ENCODE results near the gene GBA2.

Gene GBA2

DNA sequence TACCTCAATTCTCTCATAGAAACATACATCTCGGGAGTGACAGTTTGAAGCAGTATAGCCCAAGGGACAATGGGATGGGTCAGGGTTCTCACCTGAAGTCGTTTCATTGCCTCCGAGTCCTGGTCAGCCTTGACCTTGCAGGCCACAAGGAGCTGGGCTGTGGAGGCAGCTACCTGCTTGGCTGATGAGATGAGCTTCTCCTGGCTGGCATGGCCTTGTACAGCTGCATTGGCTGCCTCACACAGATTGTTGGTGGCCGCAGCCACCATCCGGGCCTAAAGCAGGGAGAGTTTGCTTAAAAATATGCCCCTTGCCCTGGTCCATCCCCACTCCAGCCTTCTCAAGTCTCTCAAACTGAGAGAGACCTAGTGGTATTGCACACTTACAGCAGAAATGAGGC is 50.8 kb downstream of the GBA2 start:
- H3K4me1 ChIP-seq (ENCODE audit: control insufficient read depth, low read depth, low read length), result no peaks in the 10 kb centered on the region
- H3K9ac ChIP-seq (ENCODE audit: low read length), result no peak overlapping the region
- no peak overlapping the region for H3K4me3 ChIP-seq (ENCODE audit: low read length)
- peaks cover 63% of the 10 kb centered on the region for H3K36me3 ChIP-seq (ENCODE audit: control insufficient read depth, low read depth, low read length)
- no peaks in the 10 kb centered on the region for H3K9me3 ChIP-seq (ENCODE audit: control insufficient read depth, low read depth, low read length)
- no peak overlapping the region for H3K27ac ChIP-seq (ENCODE audit: low read length)
- H3K27me3 ChIP-seq (ENCODE audit: control insufficient read depth, insufficient read depth, low read length), result no peaks in the 10 kb centered on the region

DNA sequence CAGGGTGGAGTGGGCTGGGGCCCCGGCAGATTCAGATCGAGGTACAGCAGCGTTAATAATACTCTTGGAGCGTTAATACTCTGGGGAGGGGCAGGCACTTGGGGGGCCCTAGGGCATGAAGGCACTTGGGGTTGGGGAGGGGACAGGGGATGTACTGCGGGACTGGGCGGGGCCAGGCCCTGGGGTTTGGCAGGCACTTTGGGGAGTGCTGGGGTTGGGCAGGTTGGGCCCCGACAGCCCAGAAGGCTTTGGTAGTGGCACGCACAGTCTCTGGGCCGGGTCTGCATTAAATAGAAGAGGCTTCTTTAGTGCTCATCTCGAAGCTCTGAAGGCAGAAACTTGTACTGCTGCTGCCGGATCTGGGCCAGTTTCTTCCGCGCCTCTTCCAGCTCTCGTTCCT is 51.5 kb downstream of the GBA2 start:
- no peak overlapping the region for H3K4me3 ChIP-seq (ENCODE audit: low read length)
- H3K4me1 ChIP-seq (ENCODE audit: control insufficient read depth, low read depth, low read length), result no peaks in the 10 kb centered on the region
- H3K27ac ChIP-seq (ENCODE audit: low read length), result no peak overlapping the region
- H3K9ac ChIP-seq (ENCODE audit: low read length), result no peak overlapping the region
- H3K9me3 ChIP-seq (ENCODE audit: control insufficient read depth, low read depth, low read length), result no peaks in the 10 kb centered on the region
- no peaks in the 10 kb centered on the region for H3K27me3 ChIP-seq (ENCODE audit: control insufficient read depth, insufficient read depth, low read length)
- H3K36me3 ChIP-seq (ENCODE audit: control insufficient read depth, low read depth, low read length), result peaks cover 55% of the 10 kb centered on the region

DNA sequence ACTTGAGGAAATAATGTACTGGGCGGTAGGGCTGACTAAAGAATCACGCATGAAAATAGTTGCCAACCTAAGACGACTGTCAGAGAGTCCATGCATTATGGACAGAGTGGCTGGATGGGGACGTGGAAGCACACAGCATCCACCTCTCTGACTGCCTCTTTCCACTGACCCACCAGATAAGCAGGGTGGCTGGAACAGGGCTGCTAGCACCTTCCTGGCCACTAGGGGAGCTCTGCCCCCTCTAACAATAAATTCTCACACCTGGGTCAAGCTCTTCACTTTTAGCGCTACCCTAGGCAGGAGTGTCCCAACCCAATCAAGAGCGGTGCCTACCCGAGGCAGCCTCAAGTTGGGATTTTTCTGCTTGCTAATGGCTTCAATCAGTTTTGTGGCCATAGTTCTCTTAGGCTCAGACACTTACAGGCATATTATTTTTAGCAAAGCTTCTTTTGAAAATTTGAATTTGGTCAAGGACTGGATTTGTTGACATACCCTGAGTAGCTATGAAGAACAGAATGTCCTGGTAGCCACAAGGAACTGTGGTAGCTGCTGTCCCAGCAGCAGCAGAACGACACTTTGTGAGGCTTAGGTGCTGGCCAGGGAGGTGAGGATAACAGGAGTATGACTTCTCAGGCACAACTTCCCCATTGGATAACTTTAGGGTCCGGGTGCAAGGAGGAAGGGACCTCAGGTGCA is 52.4 kb downstream of the GBA2 start:
- H3K9me3 ChIP-seq (ENCODE audit: control insufficient read depth, low read depth, low read length), result no peaks in the 10 kb centered on the region
- H3K4me3 ChIP-seq (ENCODE audit: low read length), result no peak overlapping the region
- peaks cover 49% of the 10 kb centered on the region for H3K36me3 ChIP-seq (ENCODE audit: control insufficient read depth, low read depth, low read length)
- H3K4me1 ChIP-seq (ENCODE audit: control insufficient read depth, low read depth, low read length), result no peaks in the 10 kb centered on the region
- H3K27me3 ChIP-seq (ENCODE audit: control insufficient read depth, insufficient read depth, low read length), result no peaks in the 10 kb centered on the region
- H3K9ac ChIP-seq (ENCODE audit: low read length), result no peak overlapping the region
- no peak overlapping the region for H3K27ac ChIP-seq (ENCODE audit: low read length)

DNA sequence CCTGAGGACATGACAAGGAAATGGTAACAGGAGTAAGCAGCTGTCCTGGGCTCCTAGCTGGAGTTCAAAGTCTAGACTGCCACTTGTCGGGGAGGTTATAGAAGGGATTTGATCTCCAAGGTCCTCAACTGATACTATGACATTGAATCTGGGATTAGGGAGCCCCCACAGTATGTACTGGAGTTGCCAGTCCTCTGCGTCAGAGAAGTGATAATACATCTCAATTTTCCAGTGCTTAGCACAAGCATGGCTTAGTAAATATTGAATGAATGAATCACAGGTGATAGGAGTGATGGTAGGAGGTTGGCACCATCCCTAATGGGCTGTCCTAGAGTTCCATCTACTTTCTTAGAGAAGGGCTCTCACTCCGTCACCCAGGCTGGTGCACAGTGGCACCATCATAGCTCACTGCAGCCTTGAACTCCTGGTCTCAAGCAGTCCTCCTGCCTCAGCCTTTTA is 53.1 kb downstream of the GBA2 start:
- Histone ChIP-seq H3K9ac (ENCODE audit: low read length) (no peak overlapping the region), H3K9me3 (ENCODE audit: control insufficient read depth, low read depth, low read length) (no peaks in the 10 kb centered on the region), H3K27ac (ENCODE audit: low read length) (no peak overlapping the region), H3K4me3 (ENCODE audit: low read length) (no peak overlapping the region), H3K36me3 (ENCODE audit: control insufficient read depth, low read depth, low read length) (peaks cover 42% of the 10 kb centered on the region), H3K4me1 (ENCODE audit: control insufficient read depth, low read depth, low read length) (no peaks in the 10 kb centered on the region), H3K27me3 (ENCODE audit: control insufficient read depth, insufficient read depth, low read length) (no peaks in the 10 kb centered on the region)

DNA sequence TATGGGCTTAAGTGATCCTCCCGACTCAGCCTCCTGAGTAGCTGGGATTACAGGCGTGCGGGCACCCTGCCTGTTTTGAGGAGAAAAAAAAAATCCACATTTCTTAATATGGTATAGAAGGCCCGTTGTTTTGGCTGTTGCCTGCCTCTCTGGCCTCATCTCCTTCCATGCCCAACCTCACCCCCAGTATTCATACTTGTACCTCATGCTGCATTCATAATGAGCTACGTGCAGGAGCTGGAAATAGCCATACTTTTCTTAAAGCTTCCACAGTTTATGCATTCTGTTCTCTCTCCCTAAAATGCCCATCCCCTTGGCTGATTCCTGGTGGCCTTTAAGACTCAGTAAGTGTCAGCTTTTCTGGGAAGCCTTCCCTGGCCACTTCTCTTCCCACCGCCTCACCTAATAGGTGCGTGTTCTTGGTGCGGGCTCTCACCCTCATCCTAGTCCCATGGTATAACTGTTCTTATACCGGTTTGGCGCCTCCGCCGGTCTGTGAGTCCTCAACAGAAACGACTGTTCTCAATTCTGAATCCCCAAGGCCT is 57.2 kb downstream of the GBA2 start:
- peak overlapping the region; percentile 76 for H3K4me3 ChIP-seq (ENCODE audit: low read length)
- no peaks in the 10 kb centered on the region for H3K27me3 ChIP-seq (ENCODE audit: control insufficient read depth, insufficient read depth, low read length)
- no peak overlapping the region for H3K27ac ChIP-seq (ENCODE audit: low read length)
- peaks cover 8% of the 10 kb centered on the region for H3K36me3 ChIP-seq (ENCODE audit: control insufficient read depth, low read depth, low read length)
- no peak overlapping the region for H3K9ac ChIP-seq (ENCODE audit: low read length)
- no peaks in the 10 kb centered on the region for H3K9me3 ChIP-seq (ENCODE audit: control insufficient read depth, low read depth, low read length)
- H3K4me1 ChIP-seq (ENCODE audit: control insufficient read depth, low read depth, low read length), result peaks cover 4% of the 10 kb centered on the region

DNA sequence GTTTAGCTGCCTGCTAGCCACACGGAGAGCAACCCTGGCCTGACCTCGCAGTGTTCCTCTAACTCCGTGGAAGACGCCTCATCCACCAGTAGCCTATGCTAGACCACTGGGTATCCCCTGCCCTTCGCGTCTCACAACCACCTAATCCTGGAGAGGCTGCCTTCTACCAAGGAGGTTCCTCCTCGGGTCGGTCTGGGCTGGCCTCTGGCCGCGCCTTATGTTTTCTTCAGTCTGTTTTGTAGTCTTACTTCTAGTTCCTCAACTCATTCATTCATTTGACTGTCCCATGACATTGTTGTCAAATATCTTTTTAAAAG is 57.7 kb downstream of the GBA2 start:
- Histone ChIP-seq H3K9ac (ENCODE audit: low read length) (peak overlapping the region; percentile 79), H3K27ac (ENCODE audit: low read length) (no peak overlapping the region), H3K4me3 (ENCODE audit: low read length) (peak overlapping the region; percentile 76)

DNA sequence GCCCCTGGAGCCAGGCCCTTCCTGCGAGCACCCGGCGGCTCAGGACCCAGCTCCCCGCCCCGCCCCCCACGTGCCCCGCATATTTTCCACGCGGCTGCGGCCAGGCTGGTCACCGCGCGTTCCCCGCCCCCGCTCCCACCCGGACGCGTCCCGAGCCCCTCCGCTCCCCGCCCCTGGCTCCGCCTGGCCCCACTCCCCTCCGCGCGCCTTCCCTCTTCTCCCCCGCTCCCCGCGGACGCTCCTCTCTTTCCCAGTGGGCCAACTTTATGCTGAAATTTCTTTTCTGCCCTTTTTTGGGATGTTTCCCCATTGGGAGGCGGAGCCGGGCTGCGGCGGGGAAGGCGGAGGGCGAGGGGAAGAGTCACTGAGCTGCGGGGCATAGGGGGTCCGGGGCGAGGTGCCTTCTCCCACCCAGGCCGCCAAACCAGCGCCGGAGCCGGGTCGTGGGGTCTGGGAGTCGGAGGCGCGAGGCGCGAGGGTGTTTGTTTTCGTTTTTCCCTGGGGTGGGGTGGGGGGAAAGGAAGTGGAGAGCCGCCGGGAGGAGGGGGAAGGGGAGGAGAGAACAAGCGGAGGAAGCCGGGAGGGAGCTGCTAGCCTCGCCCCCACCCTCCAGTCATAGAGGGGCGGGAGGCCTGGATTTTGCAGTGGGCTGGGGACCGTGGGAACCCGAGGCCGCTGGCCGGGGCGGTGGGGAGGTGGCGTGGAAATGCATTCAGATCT is 58.3 kb downstream of the GBA2 start:
- Histone ChIP-seq H3K27me3 (ENCODE audit: control insufficient read depth, insufficient read depth, low read length) (no peaks in the 10 kb centered on the region), H3K9ac (ENCODE audit: low read length) (peak overlapping the region; percentile 79), H3K9me3 (ENCODE audit: control insufficient read depth, low read depth, low read length) (no peaks in the 10 kb centered on the region), H3K27ac (ENCODE audit: low read length) (no peak overlapping the region), H3K4me3 (ENCODE audit: low read length) (peak overlapping the region; percentile 76), H3K4me1 (ENCODE audit: control insufficient read depth, low read depth, low read length) (peaks cover 4% of the 10 kb centered on the region), H3K36me3 (ENCODE audit: control insufficient read depth, low read depth, low read length) (peaks cover 14% of the 10 kb centered on the region)

More for the DNA sequence above, 57.7 kb downstream of the GBA2 start:
- Histone ChIP-seq H3K9me3 (ENCODE audit: control insufficient read depth, low read depth, low read length) (no peaks in the 10 kb centered on the region), H3K36me3 (ENCODE audit: control insufficient read depth, low read depth, low read length) (peaks cover 12% of the 10 kb centered on the region), H3K27me3 (ENCODE audit: control insufficient read depth, insufficient read depth, low read length) (no peaks in the 10 kb centered on the region), H3K4me1 (ENCODE audit: control insufficient read depth, low read depth, low read length) (peaks cover 4% of the 10 kb centered on the region)

DNA sequence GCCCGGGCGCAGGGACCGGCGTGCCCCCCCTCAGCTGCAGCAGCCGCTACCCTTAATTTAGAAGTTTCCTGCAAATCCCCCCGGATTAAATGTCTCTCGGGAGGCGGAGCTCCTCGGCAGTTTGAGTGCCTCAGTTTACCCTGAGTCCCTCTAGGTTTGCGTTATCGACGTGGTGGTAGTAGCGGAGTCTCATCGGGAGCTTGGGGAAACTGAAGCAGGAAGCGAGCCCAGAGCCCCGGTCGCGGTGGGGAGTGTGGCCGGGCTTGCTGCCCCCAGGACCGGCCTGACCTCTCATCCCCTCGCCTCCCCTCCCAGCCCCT is 58.8 kb downstream of the GBA2 start:
- H3K9ac ChIP-seq (ENCODE audit: low read length), result peak overlapping the region; percentile 79
- H3K36me3 ChIP-seq (ENCODE audit: control insufficient read depth, low read depth, low read length), result peaks cover 17% of the 10 kb centered on the region
- peaks cover 4% of the 10 kb centered on the region for H3K4me1 ChIP-seq (ENCODE audit: control insufficient read depth, low read depth, low read length)
- no peaks in the 10 kb centered on the region for H3K9me3 ChIP-seq (ENCODE audit: control insufficient read depth, low read depth, low read length)
- H3K4me3 ChIP-seq (ENCODE audit: low read length), result peak overlapping the region; percentile 76
- no peak overlapping the region for H3K27ac ChIP-seq (ENCODE audit: low read length)
- H3K27me3 ChIP-seq (ENCODE audit: control insufficient read depth, insufficient read depth, low read length), result no peaks in the 10 kb centered on the region

DNA sequence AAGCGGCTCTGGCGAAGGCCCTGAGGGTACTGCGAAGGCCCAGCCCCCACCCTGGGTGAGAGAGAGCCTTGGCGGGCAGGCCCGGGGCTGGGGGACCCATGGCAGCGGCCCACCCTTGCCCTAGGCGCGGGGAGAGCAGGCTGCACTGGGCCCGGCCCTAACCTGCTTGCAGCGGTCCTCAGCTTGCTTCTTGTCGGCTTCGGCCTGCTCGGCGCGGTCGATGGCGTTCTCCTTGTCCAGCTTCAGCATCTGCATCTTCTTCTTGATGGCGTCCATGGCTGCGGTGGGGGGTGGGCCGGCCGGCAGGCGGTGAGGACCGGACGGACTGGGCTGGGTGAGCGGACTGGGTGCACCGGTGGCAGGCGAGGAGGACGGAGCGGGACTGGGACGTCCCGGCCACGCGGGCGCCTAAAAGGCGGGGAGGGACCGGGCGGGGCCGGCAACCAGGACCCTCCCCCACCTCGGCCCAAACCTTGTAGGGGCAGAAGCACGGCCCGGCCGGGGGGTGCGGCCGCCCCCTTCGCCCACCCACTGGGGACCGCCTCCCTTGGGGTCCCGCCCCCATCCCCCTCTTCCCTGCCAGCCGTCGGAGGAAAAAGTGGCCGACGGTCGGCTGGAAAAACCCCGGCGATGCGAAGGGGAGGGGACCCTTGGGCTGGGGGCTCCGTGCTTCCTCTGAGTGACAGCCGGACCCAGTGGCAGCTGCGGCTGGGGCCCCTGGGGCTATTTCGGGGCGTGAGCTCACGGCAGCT is 59.3 kb downstream of the GBA2 start, which contains the start of gene TPM2:
TPM2 (minus strand) TSS at position 384 of the 752 bp plus-strand sequence; CDS start at position 276, 108 bp downstream.
- Histone ChIP-seq H3K4me3 (ENCODE audit: low read length) (peak within 1 kb of the TSS; percentile 76), H3K27ac (ENCODE audit: low read length) (no peak within 1 kb of the TSS), H3K9me3 (ENCODE audit: control insufficient read depth, low read depth, low read length) (no peaks in the 10 kb centered on the region), H3K36me3 (ENCODE audit: control insufficient read depth, low read depth, low read length) (peaks cover 22% of the 10 kb centered on the region), H3K27me3 (ENCODE audit: control insufficient read depth, insufficient read depth, low read length) (no peaks in the 10 kb centered on the region), H3K9ac (ENCODE audit: low read length) (peak within 1 kb of the TSS; percentile 79), H3K4me1 (ENCODE audit: control insufficient read depth, low read depth, low read length) (peaks cover 4% of the 10 kb centered on the region)

DNA sequence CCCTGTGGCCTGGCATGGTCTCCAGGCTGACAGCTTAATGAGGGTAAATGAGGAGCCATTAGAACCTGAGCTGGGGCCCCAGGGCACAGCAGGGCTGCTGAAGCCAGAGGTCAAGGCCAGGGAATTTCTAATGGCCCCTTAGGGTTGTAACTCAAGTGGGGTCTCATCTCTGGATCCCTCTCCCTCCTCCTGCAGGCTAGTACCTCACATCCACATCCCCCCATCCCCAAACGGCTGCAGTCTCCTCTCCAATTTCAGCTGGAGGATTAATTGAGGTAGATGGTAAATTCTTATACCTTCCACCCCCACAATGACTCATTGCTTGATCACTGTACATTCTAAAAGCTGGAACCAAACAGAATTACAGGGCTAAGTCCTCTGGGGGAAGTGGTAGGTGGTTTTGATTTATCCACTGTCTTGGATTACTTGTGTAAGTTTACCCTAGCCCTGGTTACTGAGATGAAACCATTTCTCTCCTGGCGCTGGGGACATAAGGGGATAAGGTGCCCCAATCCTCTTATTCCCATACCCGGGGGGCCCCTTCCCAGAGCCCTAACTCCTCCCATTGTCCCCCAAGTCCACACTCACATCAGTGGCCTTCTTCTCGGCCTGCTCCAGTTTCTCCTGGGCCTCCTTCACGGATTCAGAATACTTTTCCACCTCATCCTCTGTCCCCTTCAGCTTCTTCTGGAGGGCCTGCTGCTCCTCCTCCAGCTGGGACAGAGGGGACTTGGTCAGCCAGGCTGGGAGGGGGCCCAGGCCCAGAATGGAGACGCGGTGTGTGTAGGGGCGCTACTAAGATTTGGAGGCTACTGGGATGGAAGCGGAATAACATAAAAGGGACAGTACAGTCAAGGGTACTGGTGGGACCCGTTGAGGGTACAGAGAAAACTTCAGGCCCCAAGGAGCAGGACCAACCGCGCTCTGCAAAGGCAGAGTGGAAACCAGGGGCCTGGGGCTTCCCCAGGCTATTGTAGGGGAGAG is 60.2 kb downstream of the GBA2 start:
- peak overlapping the region; percentile 76 for H3K4me3 ChIP-seq (ENCODE audit: low read length)
- peaks cover 4% of the 10 kb centered on the region for H3K4me1 ChIP-seq (ENCODE audit: control insufficient read depth, low read depth, low read length)
- H3K9ac ChIP-seq (ENCODE audit: low read length), result peak overlapping the region; percentile 79
- no peak overlapping the region for H3K27ac ChIP-seq (ENCODE audit: low read length)
- no peaks in the 10 kb centered on the region for H3K27me3 ChIP-seq (ENCODE audit: control insufficient read depth, insufficient read depth, low read length)
- H3K36me3 ChIP-seq (ENCODE audit: control insufficient read depth, low read depth, low read length), result peaks cover 31% of the 10 kb centered on the region
- H3K9me3 ChIP-seq (ENCODE audit: control insufficient read depth, low read depth, low read length), result no peaks in the 10 kb centered on the region

Measured in iPS-18a (cell line).